Erythroblast (primary cell): ENCODE results near the gene ERH.
"Not testable (repeated sequence)": the region's sequence is repeated elsewhere in the genome, so short reads cannot be mapped to it uniquely, and the experiment has no call there.

Source experiments
- DNase-seq, 2 experiments: peaks; one replicate each; lab custom pipeline; 2025; lab: John Stamatoyannopoulos, UW
- GATA1 ChIP-seq: IDR thresholded peaks from 2 replicates; pipeline ENCODE4 v1.6.1; 2011; ENCODE audit warnings: low read depth, mild to moderate bottlenecking, control low read depth, low read length, moderate library complexity
- POLR2A ChIP-seq: IDR thresholded peaks from 2 replicates; pipeline ENCODE4 v1.6.1; 2011; ENCODE audit warnings: mild to moderate bottlenecking, low read length

ERH gene

GRCh38 chr14:69408331-69408960, 10.3 kb upstream of the ERH start:
- TF ChIP-seq GATA1 = no peak
- no peak for TF ChIP-seq POLR2A
- DNase-seq = no peak

- no peak for DNase-seq
- no peak for TF ChIP-seq GATA1
- no peak for TF ChIP-seq POLR2A
Observed at GRCh38 chr14:69405762-69406161, 7.7 kb upstream of the ERH start.

GRCh38 chr14:69404883-69405282, 6.8 kb upstream of the ERH start:
- no peak for DNase-seq
- TF ChIP-seq POLR2A (no peak), GATA1 (no peak)

GRCh38 chr14:69404478-69404877, 6.4 kb upstream of the ERH start:
- TF ChIP-seq POLR2A (no peak), GATA1 (no peak)
- DNase-seq = no peak

GRCh38 chr14:69401841-69402240, 3.7 kb upstream of the ERH start:
- DNase-seq = no peak
- no peak for TF ChIP-seq POLR2A
- no peak for TF ChIP-seq GATA1

- TF ChIP-seq GATA1 (no peak), POLR2A (no peak)
- DNase-seq = no peak
Observed at GRCh38 chr14:69400154-69400553, 2.1 kb upstream of the ERH start.

GRCh38 chr14:69399750-69400149, 1.7 kb upstream of the ERH start:
- TF ChIP-seq POLR2A = no peak
- TF ChIP-seq GATA1 = no peak
- no peak for DNase-seq

GRCh38 chr14:69398818-69399210, 715 bp upstream of the ERH start:
- no peak for DNase-seq
- TF ChIP-seq POLR2A (no peak), GATA1 (no peak)

GRCh38 chr14:69395929-69396328, 2.2 kb downstream of the ERH start:
- no peak for DNase-seq
- TF ChIP-seq POLR2A (no peak), GATA1 (no peak)

GRCh38 chr14:69392481-69392880, 5.6 kb downstream of the ERH start:
- no peak for DNase-seq
- TF ChIP-seq GATA1 (no peak), POLR2A (no peak)

GRCh38 chr14:69391400-69391799, 6.7 kb downstream of the ERH start:
- not testable (repeated sequence) for DNase-seq

- no peak for DNase-seq
Observed at GRCh38 chr14:69387311-69387710, 10.8 kb downstream of the ERH start.

GRCh38 chr14:69378274-69378673, 19.8 kb downstream of the ERH start:
- TF ChIP-seq POLR2A (no peak), GATA1 (no peak)
- no peak for DNase-seq

More at GRCh38 chr14:69387311-69387710, 10.8 kb downstream of the ERH start:
- no peak for TF ChIP-seq POLR2A
- no peak for TF ChIP-seq GATA1

GRCh38 chr14:69376439-69376838, 21.7 kb downstream of the ERH start:
- no peak for DNase-seq
- TF ChIP-seq POLR2A = no peak
- TF ChIP-seq GATA1 = no peak

- TF ChIP-seq POLR2A = no peak
- TF ChIP-seq GATA1 = no peak
- DNase-seq = no peak
Observed at GRCh38 chr14:69375722-69376121, 22.4 kb downstream of the ERH start.

GRCh38 chr14:69375182-69375581, 22.9 kb downstream of the ERH start:
- DNase-seq = no peak
- TF ChIP-seq GATA1 (no peak), POLR2A (no peak)
